HepG2 (cell line): ENCODE data around the gene TACR3. TPM values are rescaled to one million over a fixed set of nuclear protein-coding genes. Genes with fewer than 3 reads are reported as not detected.

Source experiments
- ATAC-seq: fragments of 200-7000 bp; cut with Tn5 transposase; 3 replicates; pipeline ENCODE4 v1.9.1; 2020; ENCODE audit warnings: mild to moderate bottlenecking, moderate library complexity
- BruUV-seq: library from RNA; stranded (reverse); fragments of 400-500 nt; replicated peaks from 2 replicates; lab custom pipeline; 2021; lab: Mats Ljungman, UMichigan
- CTCF ChIA-PET: fragments of 300-600 bp; formaldehyde crosslinking; extraction: SDS; loops from one replicate; lab custom pipeline; 2021; ENCODE audit warnings: low total read pairs, inconsistent platforms, low intra/inter-chr PET ratio; lab: Yijun Ruan, JAX
- POLR2A ChIA-PET: fragments of 350-600 bp; sonication (Branson Sonifier 250); formaldehyde crosslinking; loops from one replicate; lab custom pipeline; 2020; ENCODE audit warnings: antibody characterized with exemption, inconsistent platforms; lab: Yijun Ruan, JAX
- DNase-seq: peaks from one replicate; pipeline ENCODE4 v3.0.0-alpha.2; 2015; ENCODE audit warnings: low spot score
- FAIRE-seq: peaks from 3 replicates; lab custom pipeline; 2011; peaks lifted over from hg19 to GRCh38; lab: Jason Lieb, UNC
- H2AFZ ChIP-seq: one replicate; pipeline ENCODE4 v1.6.1; 2011; ENCODE audit warnings: low read length, inconsistent platforms
- H3K27ac ChIP-seq: fragments of 300-600 bp; 3 replicates; pipeline ENCODE4 v1.8.0; 2011; ENCODE audit warnings: mixed run types, mild to moderate bottlenecking, mixed read lengths, low read length, inconsistent platforms; ENCODE audit not compliant: insufficient read depth; ENCODE audit errors: extremely low read length
- H3K27me3 ChIP-seq, 2 experiments: fragments of 200-600 bp in 1 of 2; 2 replicates in 1 of 2; 3 replicates in 1 of 2; pipeline versions ENCODE4 v1.6.0 to v1.8.0; 2011; ENCODE audit warnings: low read length in 2 of 2, mild to moderate bottlenecking in 2 of 2, moderate library complexity in 2 of 2, inconsistent platforms in 1 of 2; ENCODE audit not compliant: insufficient read depth in 2 of 2, control insufficient read depth in 1 of 2
- H3K36me3 ChIP-seq, 2 experiments: fragments of 200-600 bp in 1 of 2; replicated peaks in 1 of 2; 2 replicates in 1 of 2; 3 replicates in 1 of 2; pipeline versions ENCODE4 v1.5.1 to v1.8.0; 2011; ENCODE audit warnings: low read length in 2 of 2, inconsistent platforms in 1 of 2; ENCODE audit not compliant: insufficient read depth in 2 of 2, control insufficient read depth in 1 of 2
- H3K4me1 ChIP-seq: 2 replicates; pipeline ENCODE4 v1.5.1; 2012; ENCODE audit warnings: low read length, inconsistent platforms; ENCODE audit not compliant: insufficient read depth
- H3K4me2 ChIP-seq: 2 replicates; pipeline ENCODE4 v1.6.0; 2011; ENCODE audit warnings: low read depth, low read length, inconsistent platforms
- H3K4me3 ChIP-seq, 3 experiments: fragments of 200-600 bp in 1 of 3; sonication (generic), shearing (Covaris generic) in 1 of 3; replicated peaks in 1 of 3; 2 replicates each; pipeline ENCODE4 v1.5.1; 2011 to 2016; ENCODE audit warnings: low read length in 3 of 3, inconsistent platforms in 2 of 3, low read depth in 2 of 3, mild to moderate bottlenecking in 2 of 3, control low read depth in 1 of 3, mixed read lengths in 1 of 3; ENCODE audit not compliant: insufficient read depth in 1 of 3
- H3K79me2 ChIP-seq: one replicate; pipeline ENCODE4 v1.6.1; 2011; ENCODE audit warnings: low read length, inconsistent platforms; ENCODE audit not compliant: insufficient read depth
- H3K9ac ChIP-seq: 2 replicates; pipeline ENCODE4 v1.6.0; 2011; ENCODE audit warnings: mild to moderate bottlenecking, low read depth, low read length, inconsistent platforms; ENCODE audit not compliant: insufficient read depth
- H3K9me3 ChIP-seq: 2 replicates; pipeline ENCODE4 v1.5.1; 2012; ENCODE audit warnings: mild to moderate bottlenecking, low read length
- H4K20me1 ChIP-seq: 2 replicates; pipeline ENCODE4 v1.6.0; 2011; ENCODE audit warnings: inconsistent platforms, mild to moderate bottlenecking, low read length, moderate library complexity; ENCODE audit not compliant: insufficient read depth
- BORCS8-MEF2B ChIP-seq: sonication (generic); formaldehyde crosslinking; IDR thresholded peaks from 2 replicates; pipeline ENCODE4 v1.8.0; 2022; ENCODE audit warnings: mild to moderate bottlenecking, missing genetic modification reagents
- GPN1 ChIP-seq: sonication (generic); formaldehyde crosslinking; IDR thresholded peaks from 2 replicates; pipeline ENCODE4 v1.5.1; 2020; ENCODE audit warnings: missing genetic modification reagents, borderline replicate concordance
- GTF2F1 ChIP-seq: fragments of 150-350 bp; IDR thresholded peaks from 2 replicates; pipeline ENCODE4 v1.6.1; 2014; ENCODE audit warnings: low read length
- KAT7 ChIP-seq: IDR thresholded peaks from 2 replicates; pipeline ENCODE4 v1.6.1; 2018; ENCODE audit warnings: borderline replicate concordance, missing compliant biosample characterization
- MED1 ChIP-seq: sonication (generic); formaldehyde crosslinking; IDR thresholded peaks from 2 replicates; pipeline ENCODE4 v1.4.0; 2020; ENCODE audit warnings: missing genetic modification reagents
- TCF12 ChIP-seq, 2 experiments: fragments of 450-650 bp in 1 of 2; sonication (generic) in 1 of 2; formaldehyde crosslinking in 1 of 2; IDR thresholded peaks; 2 replicates each; pipeline versions ENCODE4 v1.6.1 to v1.8.0; 2017 to 2022; ENCODE audit warnings: antibody characterized with exemption in 1 of 2, mild to moderate bottlenecking in 1 of 2, missing genetic modification reagents in 1 of 2, moderate library complexity in 1 of 2
- U2AF1 ChIP-seq: fragments of 200-400 bp; formaldehyde crosslinking; optimal IDR thresholded peaks from 2 replicates; pipeline ENCODE3; 2017; ENCODE audit warnings: mild to moderate bottlenecking, low read depth, low read length
- ZFP90 ChIP-seq: sonication (generic); formaldehyde crosslinking; IDR thresholded peaks from 2 replicates; pipeline ENCODE4 v1.8.0; 2022; ENCODE audit warnings: missing genetic modification reagents, mild to moderate bottlenecking, inconsistent platforms, borderline replicate concordance
- ZNF256 ChIP-seq: sonication (generic); formaldehyde crosslinking; conservative IDR thresholded peaks from 2 replicates; pipeline ENCODE4 v1.4.0; 2020; ENCODE audit warnings: missing genetic modification reagents
- ZNF562 ChIP-seq: sonication (generic); formaldehyde crosslinking; IDR thresholded peaks from 2 replicates; pipeline ENCODE4 v1.8.0; 2022; ENCODE audit warnings: missing genetic modification reagents, borderline replicate concordance
- ZNF670 ChIP-seq: sonication (generic); formaldehyde crosslinking; IDR thresholded peaks from 2 replicates; pipeline ENCODE4 v1.8.0; 2022; ENCODE audit warnings: mild to moderate bottlenecking, missing genetic modification reagents, borderline replicate concordance
- ZNF740 ChIP-seq: sonication (generic); formaldehyde crosslinking; IDR thresholded peaks from 2 replicates; pipeline ENCODE4 v1.4.0; 2020; ENCODE audit warnings: missing genetic modification reagents
- ZNF761 ChIP-seq: sonication (generic); formaldehyde crosslinking; conservative IDR thresholded peaks from 2 replicates; pipeline ENCODE4 v1.4.0; 2020; ENCODE audit warnings: mild to moderate bottlenecking, missing genetic modification reagents
- WGBS: methylation state at CpG from one replicate; pipeline ENCODE4 v1.1.6; 2017; ENCODE audit warnings: low lambda C conversion rate; 5-methylcytosine and 5-hydroxymethylcytosine counted together
- in situ Hi-C: cut with HindIII; loops from 2 replicates; pipeline ENCODE4 v1.10.0; 2017; ENCODE audit warnings: low pct_unique_long_range_greater_than_20kb; ENCODE audit not compliant: extremely low pct_ligation_motif_present
- intact Hi-C: fragments of 100-400 bp; cut with micrococcal nuclease; formaldehyde crosslinking; loops from one replicate; pipeline ENCODE4 v1.10.0; 2022; ENCODE audit not compliant: unreplicated experiment
- polyA plus RNA-seq, 8 experiments: library from polyadenylated mRNA; depleted of rRNA in 3 of 8; stranded (reverse) in 7 of 8; unstranded in 1 of 8; fragments of >200 nt; fragmentation: Illumina TruSeq in 4 of 8; extraction: Trizol in 4 of 8; gene quantifications; 2 replicates each; pipeline versions ENCODE4 v1.2.1 to v1.2.3, GENCODE V29; 2011 to 2016; ENCODE audit warnings: low read depth in 4 of 8, missing spikeins in 1 of 8, mixed read lengths in 1 of 8; ENCODE audit not compliant: insufficient read depth in 1 of 8
- total RNA-seq, 5 experiments: library from RNA; depleted of rRNA; stranded (reverse); fragments of >200 nt; fragmentation: Illumina TruSeq; extraction: Trizol; gene quantifications; 2 replicates each; pipeline ENCODE4 v1.2.3, GENCODE V29; 2016; ENCODE audit warnings: low read depth in 1 of 5

Gene TACR3
- total and polyA plus RNA-seq, 2 of the 13 experiments (the other 11 are each of a cell fraction or from before 2014, with no cell fraction given) = not detected

- no peak for TF ChIP-seq ZNF761 (CRISPR knock-in tag)
- no peak for TF ChIP-seq U2AF1
- no peak for TF ChIP-seq TCF12 (IDR thresholded peaks at IDR 0.05)
- no peak for TF ChIP-seq TCF12 (CRISPR knock-in tag; IDR thresholded peaks at IDR 0.05)
- TF ChIP-seq KAT7 (CRISPR knock-in tag) = no peak
- no peak for TF ChIP-seq ZNF562 (CRISPR knock-in tag)
- TF ChIP-seq MED1 (CRISPR knock-in tag) = no peak
- TF ChIP-seq ZNF740 (CRISPR knock-in tag) = no peak
- no peak for TF ChIP-seq GPN1 (CRISPR knock-in tag)
- TF ChIP-seq ZNF670 (CRISPR knock-in tag) = no peak
- TF ChIP-seq BORCS8-MEF2B (CRISPR knock-in tag) = no peak
- TF ChIP-seq ZNF256 = no peak
- TF ChIP-seq ZFP90 (CRISPR knock-in tag) = no peak
- TF ChIP-seq GTF2F1 = no peak
- in situ Hi-C loops (no loop called here), intact Hi-C loops (no loop called here)
- Histone ChIP-seq H3K27ac (no peak overlapping the region), H3K36me3 (no peaks in the 10 kb centered on the region), H4K20me1 (no peaks in the 10 kb centered on the region), H3K27me3 (no peaks in the 10 kb centered on the region; a peak in 1 of 5 replicates), H2AFZ (no peak overlapping the region), H3K9ac (no peak overlapping the region), H3K4me2 (no peak overlapping the region), H3K79me2 (no peaks in the 10 kb centered on the region), H3K4me1 (no peaks in the 10 kb centered on the region), H3K9me3 (no peaks in the 10 kb centered on the region), H3K4me3 (no peak overlapping the region)
- ATAC-seq (no peak), DNase-seq (no peak), FAIRE-seq (no peak)
- POLR2A ChIA-PET = no interaction called here
- BruUV-seq = no TSS peak
- CTCF ChIA-PET = no interaction called here
- WGBS = 0% methylated on average over 2 of the region's 2 CpGs
Measured at GRCh38 chr4:103757631-103758030, 37.8 kb upstream of the TACR3 start.
